ENCODE measurements around the gene KRTAP5-2.

KRTAP5-2 gene

DNA sequence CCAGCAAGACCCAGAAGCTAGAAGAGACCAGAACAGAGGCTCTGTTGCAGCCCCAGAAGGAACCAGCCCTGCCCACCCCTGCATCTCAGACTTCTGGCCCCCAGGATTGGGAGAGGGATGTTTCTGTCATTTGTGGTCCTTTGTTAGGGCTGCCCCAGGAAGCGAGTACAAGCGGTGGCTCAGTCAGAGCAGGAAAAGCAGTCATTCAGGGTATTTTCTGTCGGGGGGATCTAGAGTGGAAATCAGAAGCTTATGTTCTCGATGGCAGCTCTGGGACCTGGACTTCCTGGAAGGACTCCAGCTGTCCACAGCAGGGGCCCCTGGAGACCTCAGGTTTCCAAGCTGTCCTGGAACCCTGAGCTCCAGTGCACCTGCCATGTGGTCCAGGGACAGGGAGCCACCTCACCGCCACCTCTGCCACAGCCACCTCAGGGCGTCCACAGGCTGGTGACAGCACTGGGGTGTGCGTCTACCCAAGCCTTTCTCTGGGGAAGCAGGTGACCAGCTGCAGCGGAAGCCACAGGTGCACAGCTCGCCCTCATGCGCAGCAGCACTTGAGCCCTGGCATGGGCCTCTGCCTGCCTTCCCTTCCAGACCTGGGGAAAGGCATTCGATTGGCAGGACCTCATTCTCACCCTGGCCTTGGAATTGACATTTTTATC lies 34.1 kb upstream of the KRTAP5-2 start:
- no peak for TF ChIP-seq POLR2AphosphoS5 (IDR thresholded peaks at IDR 0.05; ENCODE audit: low read depth, low read length)
- TF ChIP-seq TAF1 (IDR thresholded peaks at IDR 0.05; ENCODE audit: borderline replicate concordance, insufficient read depth, low read length) = no peak
- no peak for TF ChIP-seq FOXP2 (optimal IDR thresholded peaks at IDR 0.05; ENCODE audit: borderline replicate concordance, extremely low read depth, extremely low read length, insufficient read depth)
- no peak for TF ChIP-seq SIN3A (IDR thresholded peaks at IDR 0.05; ENCODE audit: borderline replicate concordance, insufficient read depth, low read length)
- TF ChIP-seq REST (IDR thresholded peaks at IDR 0.05; ENCODE audit: insufficient read depth in 1 of 2, low read depth in 2 of 2, low read length in 2 of 2) = no peak

DNA sequence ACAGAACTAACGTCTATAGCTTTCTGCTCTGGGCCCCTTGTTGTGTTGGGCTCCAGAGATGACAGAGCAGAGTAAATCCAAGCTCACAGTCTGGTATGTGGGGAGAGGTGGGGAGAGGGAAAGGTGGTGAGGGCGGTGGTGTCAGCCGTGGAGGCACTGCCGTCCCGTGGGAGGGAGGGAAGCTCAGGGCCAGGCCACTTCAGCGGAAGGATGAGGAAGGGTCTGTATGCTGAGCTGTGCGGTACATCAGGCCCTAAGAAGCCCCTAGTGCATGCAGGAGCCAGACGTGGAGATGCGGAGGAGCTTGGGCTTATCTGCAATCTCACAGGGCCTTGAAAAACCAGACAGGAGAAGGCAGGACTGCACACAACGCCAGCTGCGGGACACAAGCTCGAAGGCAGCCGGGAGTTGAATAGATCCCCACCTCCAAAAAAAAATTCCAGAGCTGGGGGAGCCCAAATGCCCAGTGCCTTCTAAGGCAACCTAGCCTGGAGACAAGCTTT lies 33.0 kb upstream of the KRTAP5-2 start:
- TF ChIP-seq FOXP2 (optimal IDR thresholded peaks at IDR 0.05; ENCODE audit: borderline replicate concordance, extremely low read depth, extremely low read length, insufficient read depth) = no peak
- TF ChIP-seq REST (IDR thresholded peaks at IDR 0.05; ENCODE audit: insufficient read depth in 1 of 2, low read depth in 2 of 2, low read length in 2 of 2) = no peak
- TF ChIP-seq SIN3A (IDR thresholded peaks at IDR 0.05; ENCODE audit: borderline replicate concordance, insufficient read depth, low read length) = no peak
- no peak for TF ChIP-seq POLR2AphosphoS5 (IDR thresholded peaks at IDR 0.05; ENCODE audit: low read depth, low read length)
- no peak for TF ChIP-seq TAF1 (IDR thresholded peaks at IDR 0.05; ENCODE audit: borderline replicate concordance, insufficient read depth, low read length)

GRCh38 chr11:1630271-1630670 lies 32.2 kb upstream of the KRTAP5-2 start:
- TF ChIP-seq FOXP2 (optimal IDR thresholded peaks at IDR 0.05; ENCODE audit: borderline replicate concordance, extremely low read depth, extremely low read length, insufficient read depth) = no peak
- no peak for TF ChIP-seq REST (IDR thresholded peaks at IDR 0.05; ENCODE audit: insufficient read depth in 1 of 2, low read depth in 2 of 2, low read length in 2 of 2)
- no peak for TF ChIP-seq POLR2AphosphoS5 (IDR thresholded peaks at IDR 0.05; ENCODE audit: low read depth, low read length)
- TF ChIP-seq TAF1 (IDR thresholded peaks at IDR 0.05; ENCODE audit: borderline replicate concordance, insufficient read depth, low read length) = no peak
- TF ChIP-seq SIN3A (IDR thresholded peaks at IDR 0.05; ENCODE audit: borderline replicate concordance, insufficient read depth, low read length) = no peak

- TF ChIP-seq FOXP2 (optimal IDR thresholded peaks at IDR 0.05; ENCODE audit: borderline replicate concordance, extremely low read depth, extremely low read length, insufficient read depth) (no peak), SIN3A (IDR thresholded peaks at IDR 0.05; ENCODE audit: borderline replicate concordance, insufficient read depth, low read length) (no peak), POLR2AphosphoS5 (IDR thresholded peaks at IDR 0.05; ENCODE audit: low read depth, low read length) (no peak), TAF1 (IDR thresholded peaks at IDR 0.05; ENCODE audit: borderline replicate concordance, insufficient read depth, low read length) (no peak), REST (IDR thresholded peaks at IDR 0.05; ENCODE audit: insufficient read depth in 1 of 2, low read depth in 2 of 2, low read length in 2 of 2) (no peak)
Observed at GRCh38 chr11:1629326-1630185, 31.5 kb upstream of the KRTAP5-2 start, which contains the start of gene KRTAP5-5. KRTAP5-5 (plus strand) TSS chr11:1629775; CDS start chr11:1629841, 66 bp downstream.
